Putamen (tissue), 1 donor: ENCODE data around the gene HACD4.

ENCODE experiments used
- DNase-seq: peaks from one replicate; pipeline ENCODE4 v3.0.0-alpha.2; 2016; ENCODE audit warnings: low spot score

Gene HACD4

DNA sequence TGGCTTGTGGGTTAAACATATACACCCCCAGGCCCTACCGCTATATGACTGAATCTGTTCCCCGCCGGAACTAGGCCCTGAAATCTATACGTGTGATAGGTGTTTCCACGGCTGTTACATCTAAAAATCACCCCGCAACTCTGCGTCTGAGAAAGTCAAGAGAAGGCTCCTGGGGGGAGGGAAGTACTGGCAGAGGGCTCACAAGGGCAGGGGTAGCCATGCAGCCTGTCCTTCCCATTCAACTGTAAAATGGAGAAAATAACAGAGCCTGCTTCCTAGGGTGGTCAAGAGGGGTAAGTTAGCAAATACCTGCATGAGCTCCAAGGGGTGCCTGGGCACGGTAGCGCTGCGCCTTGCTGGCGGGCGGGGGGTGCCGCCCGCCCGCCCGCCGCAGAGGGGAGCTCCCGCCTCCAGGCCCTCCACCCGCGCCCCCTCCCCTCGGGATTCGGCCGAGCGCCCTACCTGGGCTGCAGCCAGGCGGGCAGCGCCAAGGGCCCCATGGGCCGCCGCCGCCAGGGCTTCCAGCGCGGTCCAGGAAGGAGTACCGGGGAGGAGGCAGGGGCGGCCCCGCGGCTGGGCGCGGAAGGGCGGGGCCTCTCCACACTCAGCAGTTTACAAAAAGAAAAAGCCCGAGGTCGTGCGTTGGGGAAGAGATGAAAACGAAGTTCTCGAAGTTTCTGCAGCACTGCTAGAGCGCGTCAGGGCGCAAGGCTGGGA, at the start of gene HACD4:
Gene HACD4, minus strand, starts transcription at position 550 of the 717 bp plus-strand sequence. Its CDS starts 50 bp downstream, at position 500.
- DNase-seq = peak; percentile 35

GRCh38 chr9:21080793-21081192, 49.4 kb upstream of the HACD4 start:
- DNase-seq = no peak

DNA sequence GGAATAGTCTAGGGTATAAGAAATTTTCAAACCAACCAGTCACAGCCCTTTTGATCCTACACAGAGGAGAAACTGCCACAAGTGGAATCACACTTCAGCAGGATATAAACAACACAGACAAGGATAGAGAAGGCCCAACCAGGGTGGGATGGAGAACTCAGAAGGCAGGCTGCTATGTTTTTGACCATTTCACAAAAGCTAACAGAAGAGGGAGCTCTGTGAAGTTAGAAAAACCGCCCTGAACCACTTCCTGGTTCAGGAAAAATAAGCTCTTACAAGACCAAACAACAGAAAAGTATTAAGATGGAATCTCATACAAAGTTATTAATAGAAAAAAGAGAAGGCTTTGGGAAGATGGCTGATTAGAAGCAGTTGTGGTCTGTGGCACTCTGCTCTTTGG, 47.3 kb upstream of the HACD4 start:
- DNase-seq = no peak

DNA sequence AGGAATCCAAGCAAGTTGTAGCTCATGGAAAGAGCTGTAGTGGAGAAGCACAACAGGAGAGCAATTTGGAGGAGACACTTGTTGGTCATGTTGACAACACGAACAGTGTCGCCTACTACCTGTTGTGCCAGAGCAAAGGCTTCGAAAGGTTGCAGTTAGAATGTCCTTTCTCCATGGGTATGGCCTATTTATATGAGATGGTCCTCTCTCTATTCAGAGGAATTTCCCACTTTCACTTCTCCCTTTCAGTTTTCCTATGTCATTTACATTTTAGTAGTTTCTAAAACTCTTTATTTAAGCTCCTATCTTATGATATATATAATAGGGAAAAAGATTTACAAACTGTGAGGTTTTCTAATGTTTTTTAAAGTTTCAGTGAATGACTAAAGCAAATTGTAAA, 46.3 kb upstream of the HACD4 start, which contains the start of gene IFNB1:
Gene IFNB1, minus strand, starts transcription at position 162 of the 400 bp plus-strand sequence. Its CDS starts 73 bp downstream, at position 89.
- DNase-seq = no peak

DNA sequence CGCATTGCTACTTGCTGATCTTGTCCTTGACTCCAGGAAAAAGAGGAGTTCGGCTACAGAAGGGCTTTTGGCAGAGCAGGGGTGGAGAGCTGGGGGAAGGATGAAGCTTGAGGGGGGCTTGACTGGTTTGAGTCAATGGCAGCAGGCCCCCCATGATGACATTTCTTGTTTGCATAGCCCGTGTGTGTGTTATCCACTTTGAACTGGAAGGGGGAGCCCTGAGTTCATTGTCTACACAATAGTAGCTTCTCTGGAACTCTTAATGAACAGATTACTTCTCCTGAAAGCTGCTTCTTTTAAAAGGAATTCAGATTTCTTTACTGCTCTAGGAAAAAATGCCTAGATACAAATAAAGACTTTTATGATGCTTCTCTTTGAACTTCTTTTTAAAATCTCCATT, 44.0 kb upstream of the HACD4 start:
- DNase-seq = no peak

- no peak for DNase-seq
Measured at GRCh38 chr9:21070906-21071305, 39.5 kb upstream of the HACD4 start.

- peak; percentile 29 for DNase-seq
Measured at GRCh38 chr9:21070171-21070571, 38.7 kb upstream of the HACD4 start.

GRCh38 chr9:21060919-21061561, 29.6 kb upstream of the HACD4 start:
- DNase-seq = no peak

DNA sequence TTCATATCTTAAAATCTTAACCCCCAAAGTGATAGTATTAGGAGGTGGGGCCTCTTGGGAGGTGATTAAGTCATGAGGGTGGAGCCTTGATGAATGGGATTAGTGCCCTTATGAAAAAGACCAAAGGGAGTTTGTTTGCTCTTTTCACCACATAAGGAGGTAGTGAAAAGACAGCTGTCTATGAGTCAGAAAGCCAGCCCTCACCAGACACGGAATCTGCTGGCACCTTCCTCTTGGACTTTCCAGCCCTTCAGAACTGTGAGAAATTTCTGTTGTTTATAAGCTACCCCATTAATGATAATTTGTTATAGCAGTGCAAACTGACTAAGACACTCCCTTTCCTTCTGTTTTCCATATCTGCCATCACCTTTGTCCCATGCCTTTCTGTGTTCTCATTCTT, 25.5 kb upstream of the HACD4 start:
- no peak for DNase-seq

GRCh38 chr9:21053851-21054250, 22.4 kb upstream of the HACD4 start:
- DNase-seq = no peak

DNA sequence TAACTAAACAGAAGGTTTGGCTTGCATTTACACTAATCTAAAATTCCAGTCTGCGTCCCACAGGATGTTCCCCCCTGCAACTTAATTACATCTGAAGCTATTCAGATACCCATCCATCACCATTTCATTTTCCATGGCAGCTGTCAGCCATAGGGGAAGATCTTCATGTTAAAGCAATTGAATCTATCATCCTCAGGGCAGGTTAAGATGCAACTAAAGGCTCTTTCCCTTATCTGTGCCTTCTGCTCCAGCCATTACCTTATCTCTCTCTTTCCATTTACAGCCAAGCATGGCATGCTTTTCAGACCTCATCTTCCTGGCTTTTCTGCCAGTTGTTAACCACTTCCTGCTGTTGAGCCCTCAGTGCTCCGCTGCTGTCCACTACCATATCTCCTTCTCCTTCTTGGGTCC, 15.8 kb upstream of the HACD4 start:
- no peak for DNase-seq

- no peak for DNase-seq
Measured at GRCh38 chr9:21043841-21044240, 12.4 kb upstream of the HACD4 start.

- no peak for DNase-seq
Measured at GRCh38 chr9:21042466-21042865, 11.0 kb upstream of the HACD4 start.

- no peak for DNase-seq
Measured at GRCh38 chr9:21039302-21039701, 7.9 kb upstream of the HACD4 start.

DNA sequence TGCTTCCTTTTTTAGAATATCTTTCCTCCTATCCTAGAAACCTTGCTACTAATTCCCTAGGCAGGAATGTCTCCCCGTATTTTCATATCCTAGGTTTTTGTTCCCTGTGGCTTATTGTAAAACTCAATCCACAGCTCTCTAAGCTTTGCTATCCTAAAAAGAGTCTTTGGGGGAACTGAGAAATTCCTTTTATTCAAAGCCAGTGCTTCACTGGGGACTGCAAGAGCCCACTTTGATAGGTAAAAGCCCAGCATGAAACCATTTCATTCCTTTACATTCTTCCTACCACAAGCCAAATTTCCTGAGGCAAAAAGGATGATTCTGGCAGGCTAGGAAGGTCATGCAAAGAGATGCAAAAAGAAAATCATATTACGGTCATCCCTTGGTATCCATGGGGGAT, 5.8 kb upstream of the HACD4 start:
- DNase-seq = no peak

DNA sequence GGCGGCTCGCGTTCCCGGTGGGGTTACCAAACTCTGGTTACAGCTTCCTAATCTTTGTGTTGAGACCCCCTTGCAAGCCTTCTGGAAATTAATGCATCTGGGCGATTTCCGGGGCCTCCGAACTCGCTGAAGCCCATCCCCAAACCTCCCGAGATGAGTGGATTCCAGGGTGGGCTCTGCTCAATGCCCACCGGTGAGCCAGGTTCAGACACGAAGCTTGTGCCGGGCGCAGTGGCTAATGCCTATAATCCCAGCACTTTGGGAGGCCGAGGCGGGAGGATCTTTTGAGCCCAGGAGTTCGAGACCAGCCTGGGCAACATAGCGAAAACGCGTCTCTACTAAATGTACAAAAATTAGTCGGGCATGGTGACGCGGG, 356 bp upstream of the HACD4 start:
- peak; percentile 5 for DNase-seq

DNA sequence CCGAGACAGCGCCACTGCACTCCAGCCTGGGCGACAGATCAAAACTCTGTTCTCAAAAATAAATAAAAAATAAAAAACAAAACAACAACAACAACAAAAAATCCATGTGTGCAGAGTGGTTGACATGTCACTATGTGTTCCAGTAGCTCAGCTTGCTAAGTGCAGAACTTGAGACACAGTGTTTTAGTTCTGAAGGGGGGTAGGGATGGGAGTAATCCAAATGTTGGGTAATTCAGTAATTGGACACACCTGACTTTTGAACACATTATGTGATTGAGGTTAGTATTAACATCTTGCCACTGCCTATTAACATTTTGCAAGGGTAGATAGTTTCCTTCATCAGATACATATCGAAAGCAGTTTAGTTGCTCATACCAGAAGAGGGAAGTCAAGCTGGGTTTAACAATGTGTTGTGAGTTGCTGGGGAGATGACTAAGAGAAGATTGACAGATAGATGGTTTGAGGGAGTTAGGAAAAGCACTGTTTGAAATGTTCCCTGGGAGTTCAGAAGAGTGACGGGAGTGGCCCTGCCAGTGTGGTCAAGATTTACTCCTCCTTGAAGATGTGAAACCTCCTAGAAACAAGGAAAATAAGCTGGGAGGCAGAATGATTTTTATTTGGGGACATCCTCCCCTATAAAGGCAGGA, 928 bp downstream of the HACD4 start:
- peak; percentile 40 for DNase-seq

DNA sequence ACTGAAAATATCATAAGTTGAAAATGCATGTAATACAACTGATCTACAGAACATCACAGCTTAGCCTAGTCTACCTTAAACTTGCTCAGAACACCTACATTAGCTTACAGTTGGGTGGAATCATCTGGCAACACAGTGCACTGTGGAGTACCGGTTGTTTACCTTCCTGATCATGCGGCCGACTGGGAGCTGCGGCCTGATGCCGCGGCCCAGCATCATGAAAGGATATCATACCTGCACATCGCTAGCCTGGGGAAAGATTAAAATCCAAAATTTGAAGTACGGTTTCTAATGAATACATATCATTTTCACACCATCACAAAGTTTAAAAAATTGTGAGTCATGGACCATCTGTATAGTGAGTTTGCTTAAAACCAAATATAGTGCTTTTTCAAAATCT, 1.8 kb downstream of the HACD4 start:
- no peak for DNase-seq

- DNase-seq = no peak
Measured at GRCh38 chr9:21028466-21028865, 3.0 kb downstream of the HACD4 start.

- DNase-seq = no peak
Measured at GRCh38 chr9:21027295-21027694, 4.1 kb downstream of the HACD4 start.

DNA sequence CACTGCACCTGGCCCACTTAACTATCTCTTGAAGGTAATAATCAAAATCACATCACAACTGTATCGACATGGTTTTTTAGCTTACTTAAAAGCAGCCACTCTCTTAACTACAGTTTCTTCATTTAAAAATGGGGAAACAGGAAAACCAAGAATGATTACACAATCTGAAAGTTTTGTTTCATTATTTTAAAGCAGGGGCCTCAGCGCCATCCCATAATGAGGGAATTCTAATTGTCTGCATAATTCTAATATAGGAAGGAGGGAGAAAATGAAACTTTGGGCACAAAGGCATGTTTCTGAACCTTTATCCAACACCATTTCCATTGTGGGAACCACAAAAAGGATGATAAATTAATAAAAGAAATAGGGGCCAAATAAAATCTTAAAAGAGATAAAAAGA, 7.6 kb downstream of the HACD4 start:
- DNase-seq = no peak

DNA sequence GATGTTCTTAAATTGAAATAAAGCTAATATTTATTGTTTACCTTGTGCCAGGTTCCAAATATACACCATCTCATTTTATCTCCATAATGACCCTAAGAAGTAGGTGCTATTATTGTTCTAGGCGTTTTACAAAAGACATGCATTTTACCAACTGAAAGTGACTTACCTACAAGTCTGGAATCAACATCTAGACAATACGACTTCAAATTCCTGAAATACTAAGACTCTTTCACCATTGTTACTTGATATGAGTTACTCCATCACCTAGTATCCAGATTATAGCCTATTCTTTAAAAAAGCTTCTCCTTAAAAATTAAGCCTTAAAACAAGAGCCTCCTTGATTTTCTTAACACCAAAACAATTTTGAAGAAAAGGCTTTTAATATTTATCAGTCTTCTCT, 13.3 kb downstream of the HACD4 start:
- DNase-seq = no peak
